ENCODE results near the gene CDK19. TPM values are rescaled to one million over a fixed set of nuclear protein-coding genes. Genes with fewer than 3 reads are reported as not detected.

CDK19 gene
- total RNA-seq, 1 donor from 2014 or later, result 21.8 TPM

DNA sequence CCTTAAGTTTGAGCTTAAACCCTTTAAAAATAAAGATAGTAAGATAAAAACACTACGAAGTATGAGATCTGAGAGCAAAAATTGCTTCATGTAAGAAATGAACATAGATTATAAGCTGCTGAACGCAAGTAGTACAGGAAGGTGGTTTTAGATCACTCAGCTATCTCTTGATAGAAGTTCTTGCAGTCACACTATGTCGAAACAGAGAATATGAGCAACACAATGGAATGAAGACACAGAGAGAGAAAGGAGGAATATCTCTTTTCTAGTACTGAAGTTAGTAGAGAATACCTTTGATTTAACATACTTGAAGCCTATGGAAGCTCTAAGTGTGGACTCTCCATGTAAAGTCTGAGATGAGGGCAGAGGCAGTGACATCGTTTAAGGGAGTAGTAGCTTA lies 162.7 kb downstream of the CDK19 start:
- no peaks in the 10 kb centered on the region for H3K9me3 Mint-ChIP-seq (ENCODE audit: unreplicated experiment)
- Histone ChIP-seq H3K9me3 (ENCODE audit: insufficient read depth, low read depth, low read length) (no peaks in the 10 kb centered on the region), H3K27me3 (ENCODE audit: insufficient read depth, low read length) (no peaks in the 10 kb centered on the region), H3K9ac (ENCODE audit: low read length) (no peak overlapping the region), H3K27ac (ENCODE audit: low read depth, low read length) (no peak overlapping the region), H2AFZ (ENCODE audit: low read depth, low read length) (no peak overlapping the region), H3K36me3 (ENCODE audit: insufficient read depth, low read length) (no peaks in the 10 kb centered on the region), H3K4me3 (ENCODE audit: insufficient read depth, low read depth, low read length) (no peak overlapping the region), H3K4me1 (ENCODE audit: insufficient read depth, low read length) (no peaks in the 10 kb centered on the region), H3K79me2 (ENCODE audit: insufficient read depth, low read length) (no peaks in the 10 kb centered on the region), H3K4me2 (ENCODE audit: low read length) (no peak overlapping the region), H4K20me1 (ENCODE audit: insufficient read depth, low read length) (no peaks in the 10 kb centered on the region)
- H3K4me1 Mint-ChIP-seq (ENCODE audit: low read depth, unreplicated experiment), result no peaks in the 10 kb centered on the region
- DNase-seq (ENCODE audit: low read depth) (no peak), FAIRE-seq (no peak)
- TF ChIP-seq, protein P1, sequence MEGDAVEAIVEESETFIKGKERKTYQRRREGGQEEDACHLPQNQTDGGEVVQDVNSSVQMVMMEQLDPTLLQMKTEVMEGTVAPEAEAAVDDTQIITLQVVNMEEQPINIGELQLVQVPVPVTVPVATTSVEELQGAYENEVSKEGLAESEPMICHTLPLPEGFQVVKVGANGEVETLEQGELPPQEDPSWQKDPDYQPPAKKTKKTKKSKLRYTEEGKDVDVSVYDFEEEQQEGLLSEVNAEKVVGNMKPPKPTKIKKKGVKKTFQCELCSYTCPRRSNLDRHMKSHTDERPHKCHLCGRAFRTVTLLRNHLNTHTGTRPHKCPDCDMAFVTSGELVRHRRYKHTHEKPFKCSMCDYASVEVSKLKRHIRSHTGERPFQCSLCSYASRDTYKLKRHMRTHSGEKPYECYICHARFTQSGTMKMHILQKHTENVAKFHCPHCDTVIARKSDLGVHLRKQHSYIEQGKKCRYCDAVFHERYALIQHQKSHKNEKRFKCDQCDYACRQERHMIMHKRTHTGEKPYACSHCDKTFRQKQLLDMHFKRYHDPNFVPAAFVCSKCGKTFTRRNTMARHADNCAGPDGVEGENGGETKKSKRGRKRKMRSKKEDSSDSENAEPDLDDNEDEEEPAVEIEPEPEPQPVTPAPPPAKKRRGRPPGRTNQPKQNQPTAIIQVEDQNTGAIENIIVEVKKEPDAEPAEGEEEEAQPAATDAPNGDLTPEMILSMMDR (IDR thresholded peaks at IDR 0.05; ENCODE audit: insufficient read depth, low read depth, low read length), result no peak
- TF ChIP-seq EZH2 (IDR thresholded peaks at IDR 0.05; ENCODE audit: insufficient read depth, low read length), result no peak
- H3K27ac Mint-ChIP-seq (ENCODE audit: unreplicated experiment), result no peak overlapping the region
- no peak overlapping the region for H3K4me3 Mint-ChIP-seq (ENCODE audit: unreplicated experiment)
- no peaks in the 10 kb centered on the region for H3K36me3 Mint-ChIP-seq (ENCODE audit: low read depth, unreplicated experiment)
- no peaks in the 10 kb centered on the region for H3K27me3 Mint-ChIP-seq (ENCODE audit: low read depth, unreplicated experiment)

GRCh38 chr6:110650755-110651154 lies 164.5 kb downstream of the CDK19 start:
- Histone ChIP-seq H4K20me1 (ENCODE audit: insufficient read depth, low read length) (no peaks in the 10 kb centered on the region), H3K9ac (ENCODE audit: low read length) (no peak overlapping the region), H3K4me1 (ENCODE audit: insufficient read depth, low read length) (no peaks in the 10 kb centered on the region), H3K79me2 (ENCODE audit: insufficient read depth, low read length) (no peaks in the 10 kb centered on the region), H3K27ac (ENCODE audit: low read depth, low read length) (no peak overlapping the region), H2AFZ (ENCODE audit: low read depth, low read length) (no peak overlapping the region), H3K36me3 (ENCODE audit: insufficient read depth, low read length) (no peaks in the 10 kb centered on the region), H3K27me3 (ENCODE audit: insufficient read depth, low read length) (no peaks in the 10 kb centered on the region), H3K4me2 (ENCODE audit: low read length) (no peak overlapping the region), H3K9me3 (ENCODE audit: insufficient read depth, low read depth, low read length) (no peaks in the 10 kb centered on the region), H3K4me3 (ENCODE audit: insufficient read depth, low read depth, low read length) (no peak overlapping the region)
- Mint-ChIP-seq H3K27me3 (ENCODE audit: low read depth, unreplicated experiment) (no peaks in the 10 kb centered on the region), H3K9me3 (ENCODE audit: unreplicated experiment) (no peaks in the 10 kb centered on the region), H3K4me3 (ENCODE audit: unreplicated experiment) (no peak overlapping the region), H3K36me3 (ENCODE audit: low read depth, unreplicated experiment) (peaks cover 3% of the 10 kb centered on the region), H3K27ac (ENCODE audit: unreplicated experiment) (no peak overlapping the region), H3K4me1 (ENCODE audit: low read depth, unreplicated experiment) (no peaks in the 10 kb centered on the region)
- DNase-seq (ENCODE audit: low read depth) (no peak), FAIRE-seq (no peak)
- TF ChIP-seq EZH2 (IDR thresholded peaks at IDR 0.05; ENCODE audit: insufficient read depth, low read length), result no peak
- TF ChIP-seq, protein P1 (IDR thresholded peaks at IDR 0.05; ENCODE audit: insufficient read depth, low read depth, low read length), result no peak

GRCh38 chr6:110649704-110650103 lies 165.6 kb downstream of the CDK19 start:
- Histone ChIP-seq H3K4me1 (ENCODE audit: insufficient read depth, low read length) (no peaks in the 10 kb centered on the region), H3K4me3 (ENCODE audit: insufficient read depth, low read depth, low read length) (no peak overlapping the region), H3K36me3 (ENCODE audit: insufficient read depth, low read length) (no peaks in the 10 kb centered on the region), H3K9ac (ENCODE audit: low read length) (no peak overlapping the region), H3K4me2 (ENCODE audit: low read length) (no peak overlapping the region), H2AFZ (ENCODE audit: low read depth, low read length) (no peak overlapping the region), H3K27me3 (ENCODE audit: insufficient read depth, low read length) (no peaks in the 10 kb centered on the region), H3K79me2 (ENCODE audit: insufficient read depth, low read length) (no peaks in the 10 kb centered on the region), H3K27ac (ENCODE audit: low read depth, low read length) (no peak overlapping the region), H3K9me3 (ENCODE audit: insufficient read depth, low read depth, low read length) (no peaks in the 10 kb centered on the region), H4K20me1 (ENCODE audit: insufficient read depth, low read length) (no peaks in the 10 kb centered on the region)
- FAIRE-seq, result no peak
- H3K36me3 Mint-ChIP-seq (ENCODE audit: low read depth, unreplicated experiment), result peaks cover 5% of the 10 kb centered on the region
- H3K9me3 Mint-ChIP-seq (ENCODE audit: unreplicated experiment), result no peaks in the 10 kb centered on the region
- TF ChIP-seq, protein P1 (IDR thresholded peaks at IDR 0.05; ENCODE audit: insufficient read depth, low read depth, low read length), result no peak
- TF ChIP-seq EZH2 (IDR thresholded peaks at IDR 0.05; ENCODE audit: insufficient read depth, low read length), result no peak
- no peak overlapping the region for H3K4me3 Mint-ChIP-seq (ENCODE audit: unreplicated experiment)
- DNase-seq (ENCODE audit: low read depth), result no peak
- no peaks in the 10 kb centered on the region for H3K27me3 Mint-ChIP-seq (ENCODE audit: low read depth, unreplicated experiment)
- H3K27ac Mint-ChIP-seq (ENCODE audit: unreplicated experiment), result no peak overlapping the region
- no peaks in the 10 kb centered on the region for H3K4me1 Mint-ChIP-seq (ENCODE audit: low read depth, unreplicated experiment)

Measured in astrocyte (in vitro differentiated cells and primary cell).